Naive B cell (primary cell): ENCODE data around the gene HTR2A. TPM values are rescaled to one million over a fixed set of nuclear protein-coding genes. Genes with fewer than 3 reads are reported as not detected.
A peak's percentile ranks its signal among the peaks of the same experiment; 100 is the strongest.

Experiments used
- ATAC-seq, 2 donors: fragments of 150-1000 bp; cut with Tn5 transposase; 2 replicates each; pipeline ENCODE4 v1.10.0; 2021; ENCODE audit warnings: low read depth in 2 of 2, mild to moderate bottlenecking in 2 of 2, moderate library complexity in 2 of 2
- DNase-seq: peaks from one replicate; pipeline ENCODE4 v3.0.0; 2022
- H3K27ac Mint-ChIP-seq, 6 donors: one replicate each; pipeline ENCODE4 v1.8.0; 2020 to 2022; ENCODE audit warnings: mild to moderate bottlenecking in 6 of 6, mixed read lengths in 6 of 6, moderate library complexity in 5 of 6, inconsistent platforms in 2 of 6
- H3K27me3 Mint-ChIP-seq, 3 donors: one replicate each; pipeline ENCODE4 v1.8.0; 2021 to 2022; ENCODE audit warnings: mixed read lengths in 3 of 3, mild to moderate bottlenecking in 1 of 3
- H3K36me3 Mint-ChIP-seq, 2 donors: one replicate each; pipeline ENCODE4 v1.8.0; 2020 to 2022; ENCODE audit warnings: mixed read lengths in 2 of 2, inconsistent platforms in 1 of 2, mild to moderate bottlenecking in 1 of 2
- H3K4me1 Mint-ChIP-seq, 3 donors: one replicate each; pipeline ENCODE4 v1.8.0; 2020 to 2022; ENCODE audit warnings: mixed read lengths in 3 of 3, inconsistent platforms in 1 of 3, mild to moderate bottlenecking in 1 of 3, moderate library complexity in 1 of 3
- H3K4me3 Mint-ChIP-seq, 8 donors: one replicate each; pipeline ENCODE4 v1.8.0; 2020 to 2022; ENCODE audit warnings: mild to moderate bottlenecking in 8 of 8, mixed read lengths in 8 of 8, moderate library complexity in 8 of 8, inconsistent platforms in 2 of 8
- H3K9me3 Mint-ChIP-seq, 7 donors: one replicate each; pipeline ENCODE4 v1.8.0; 2020 to 2022; ENCODE audit warnings: mixed read lengths in 7 of 7, mild to moderate bottlenecking in 5 of 7, inconsistent platforms in 2 of 7, moderate library complexity in 1 of 7
- polyA plus RNA-seq, 6 donors: library from polyadenylated mRNA; unstranded; fragments of 300-500 nt; fragmentation: Illumina TruSeq; gene quantifications; one replicate each; pipeline ENCODE4 v1.2.3, GENCODE V29; 2021; ENCODE audit warnings: low read depth in 6 of 6

The HTR2A gene
- polyA plus RNA-seq, 6 donors from 2014 or later = not detected

DNA sequence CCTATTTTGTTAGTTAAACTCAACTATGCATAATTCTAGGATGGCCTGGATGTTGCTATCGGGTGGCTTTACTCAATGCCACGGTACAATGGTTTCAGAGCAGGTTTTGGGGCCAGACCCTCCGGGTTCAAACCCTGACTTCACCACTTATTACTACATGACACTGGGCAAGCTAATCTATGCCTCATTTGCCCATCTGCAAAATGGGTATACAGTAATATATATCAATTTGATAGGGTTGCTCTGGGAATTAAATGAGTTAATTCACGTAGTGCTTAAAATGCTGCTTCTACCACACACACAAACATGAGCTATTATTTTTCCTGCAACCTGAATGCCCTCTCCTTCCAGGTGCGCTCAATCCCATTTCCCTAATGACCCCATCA is 100.7 kb downstream of the HTR2A start:
- ATAC-seq (no peak), DNase-seq (no peak)
- peak overlapping the region; percentile 92 to 100 (median 97) for H3K4me3 Mint-ChIP-seq
- no peaks in the 10 kb centered on the region for H3K9me3 Mint-ChIP-seq
- H3K36me3 Mint-ChIP-seq = no peaks in the 10 kb centered on the region
- no peaks in the 10 kb centered on the region for H3K27me3 Mint-ChIP-seq
- peaks cover 26 to 40% (median 34%) of the 10 kb centered on the region in 3 donors for H3K4me1 Mint-ChIP-seq
- peak overlapping the region; percentile 89 to 99 (median 95) for H3K27ac Mint-ChIP-seq

DNA sequence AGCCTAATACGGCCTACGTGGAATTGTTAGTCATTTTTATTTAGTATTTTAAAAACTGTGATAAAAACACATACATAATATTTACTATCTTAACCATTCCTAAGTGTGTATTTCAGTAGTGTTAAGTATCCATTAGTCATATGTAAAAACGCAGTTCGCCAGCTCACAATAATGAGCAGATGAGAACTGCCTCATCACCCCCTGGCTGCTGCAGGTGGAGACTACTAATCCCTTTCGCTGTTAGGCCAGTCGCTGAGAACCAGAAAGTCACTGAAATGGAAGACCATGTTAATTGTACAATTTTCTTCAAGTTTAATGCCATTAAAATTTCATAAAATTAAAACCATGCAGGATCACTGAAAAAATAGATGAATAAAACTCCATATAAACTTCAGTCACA is 101.5 kb downstream of the HTR2A start:
- Mint-ChIP-seq H3K4me3 (peak overlapping the region; percentile 63 to 99 (median 96)), H3K4me1 (peaks cover 26 to 40% (median 34%) of the 10 kb centered on the region in 3 donors), H3K27ac (no peak overlapping the region), H3K9me3 (no peaks in the 10 kb centered on the region), H3K27me3 (no peaks in the 10 kb centered on the region), H3K36me3 (peaks cover 0 to 7% of the 10 kb centered on the region in 2 donors)
- ATAC-seq (no peak), DNase-seq (no peak)

DNA sequence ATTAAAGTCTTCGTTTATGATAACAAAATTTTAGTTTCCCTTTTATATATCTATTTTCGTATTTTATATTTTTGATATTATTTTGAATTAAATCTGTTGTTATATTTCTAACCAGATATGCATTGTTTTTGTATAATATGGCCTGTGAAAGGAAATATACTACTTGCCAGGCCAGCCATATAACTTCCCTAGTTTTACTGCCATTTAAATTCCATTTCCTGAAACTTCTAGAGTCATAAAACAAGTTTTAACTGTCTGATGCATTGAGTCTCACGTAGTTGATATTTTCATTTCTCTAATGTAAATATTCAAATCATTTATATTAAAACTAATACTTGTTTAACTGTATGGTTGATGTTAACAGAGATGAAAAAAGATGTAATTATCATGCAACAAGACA is 113.3 kb downstream of the HTR2A start:
- DNase-seq (no peak), ATAC-seq (no peak)
- H3K36me3 Mint-ChIP-seq = peaks cover 24 to 43% of the 10 kb centered on the region in 2 donors
- H3K9me3 Mint-ChIP-seq = no peaks in the 10 kb centered on the region
- no peak overlapping the region for H3K27ac Mint-ChIP-seq
- no peak overlapping the region for H3K4me3 Mint-ChIP-seq
- no peaks in the 10 kb centered on the region for H3K27me3 Mint-ChIP-seq
- H3K4me1 Mint-ChIP-seq = peaks cover 0 to 7% (median 0%) of the 10 kb centered on the region in 3 donors

DNA sequence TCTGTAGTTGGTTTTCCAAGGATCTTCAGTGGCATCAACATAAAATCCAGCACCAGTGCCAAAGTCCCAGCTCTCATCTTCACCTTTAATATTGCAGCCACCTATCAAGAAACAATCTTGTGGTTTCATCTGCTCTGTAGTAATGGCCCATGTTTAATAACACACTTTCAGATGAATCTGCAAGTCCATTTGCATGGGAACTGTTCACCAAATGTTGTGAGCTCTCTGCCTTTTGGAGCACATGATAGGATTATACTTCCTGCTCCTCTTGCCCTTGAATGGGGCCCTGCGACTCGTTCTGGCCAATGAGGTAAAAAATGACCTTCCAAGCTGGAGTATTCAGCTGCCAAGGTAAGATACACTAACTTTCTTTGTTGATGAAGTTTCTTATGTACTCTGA is 114.2 kb downstream of the HTR2A start:
- Mint-ChIP-seq H3K4me1 (peaks cover 0 to under 1% (median 0%) of the 10 kb centered on the region in 3 donors), H3K9me3 (no peaks in the 10 kb centered on the region), H3K36me3 (peaks cover 24 to 36% of the 10 kb centered on the region in 2 donors), H3K27ac (no peak overlapping the region), H3K4me3 (no peak overlapping the region), H3K27me3 (no peaks in the 10 kb centered on the region)
- ATAC-seq (no peak), DNase-seq (no peak)

DNA sequence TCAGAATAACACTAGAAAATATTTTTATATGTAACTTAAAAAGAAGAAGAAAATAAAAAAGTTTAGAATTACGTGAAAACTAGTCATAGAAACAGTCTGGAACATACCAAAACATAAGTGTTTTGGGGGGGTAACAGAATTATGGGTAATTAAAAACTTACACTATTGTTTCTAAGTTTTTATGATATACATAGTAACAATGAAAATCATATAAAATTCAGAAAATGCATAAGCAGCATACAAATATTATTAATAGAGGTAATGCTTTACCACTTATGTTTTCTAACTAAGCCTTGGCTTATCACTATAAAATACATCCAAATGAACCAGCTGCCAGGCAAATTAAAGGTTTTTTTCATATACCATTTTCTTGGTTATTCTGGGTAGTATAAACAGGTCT is 114.8 kb downstream of the HTR2A start:
- no peak overlapping the region for H3K27ac Mint-ChIP-seq
- DNase-seq (no peak), ATAC-seq (no peak)
- H3K4me1 Mint-ChIP-seq = no peaks in the 10 kb centered on the region
- H3K4me3 Mint-ChIP-seq = no peak overlapping the region
- no peaks in the 10 kb centered on the region for H3K9me3 Mint-ChIP-seq
- H3K27me3 Mint-ChIP-seq = no peaks in the 10 kb centered on the region
- peaks cover 27 to 36% of the 10 kb centered on the region in 2 donors for H3K36me3 Mint-ChIP-seq

Other genes with a start within 250 kb of the HTR2A start
- gene ESD, start 99.9 kb downstream of the HTR2A start, polyA plus RNA-seq = 100 to 1,000 TPM in 5 of 6 donors, 10 to 100 TPM in 1; 96.9 to 178 (median 154) TPM